ENCODE measurements around the gene ABHD14A.
"Not testable (repeated sequence)": the region's sequence is repeated elsewhere in the genome, so short reads cannot be mapped to it uniquely, and the experiment has no call there.

ABHD14A gene

GRCh38 chr3:51975852-51976549, 1.1 kb downstream of the ABHD14A start:
- DNase-seq, result no peak

GRCh38 chr3:51977446-51978142, 2.7 kb downstream of the ABHD14A start:
- no peak for DNase-seq

- no peak for DNase-seq
These were observed 3.3 kb downstream of the ABHD14A start for GRCh38 chr3:51978143-51978502.

- no peak for DNase-seq
These were observed 5.4 kb downstream of the ABHD14A start for GRCh38 chr3:51980253-51980652.

- peak; percentile 56 for DNase-seq
These were observed 7.5 kb downstream of the ABHD14A start for GRCh38 chr3:51982352-51982837.

GRCh38 chr3:51982838-51983577, 8.1 kb downstream of the ABHD14A start, which contains the start of gene ACY1:
ACY1 (plus strand) TSS chr3:51983535; CDS start chr3:51984065, 530 bp downstream.
- DNase-seq, result peak; percentile 82

- DNase-seq, result no peak
These were observed 8.9 kb downstream of the ABHD14A start for GRCh38 chr3:51983578-51984268.

- no peak for DNase-seq
These were observed 9.4 kb downstream of the ABHD14A start for GRCh38 chr3:51984269-51984647.

GRCh38 chr3:51985063-51985462, 10.2 kb downstream of the ABHD14A start:
- no peak for DNase-seq

- no peak for DNase-seq
These were observed 11.4 kb downstream of the ABHD14A start for GRCh38 chr3:51986010-51986947.

GRCh38 chr3:51987568-51987967, 12.7 kb downstream of the ABHD14A start:
- DNase-seq, result no peak

- no peak for DNase-seq
These were observed 13.7 kb downstream of the ABHD14A start for GRCh38 chr3:51988286-51989146.

GRCh38 chr3:51990501-51990971, 15.7 kb downstream of the ABHD14A start:
- DNase-seq, result not testable (repeated sequence)

- DNase-seq, result no peak
These were observed 17.3 kb downstream of the ABHD14A start for GRCh38 chr3:51992017-51992682.

GRCh38 chr3:51993657-51994056, 18.8 kb downstream of the ABHD14A start:
- not testable (repeated sequence) for DNase-seq

- no peak for DNase-seq
These were observed 19.7 kb downstream of the ABHD14A start for GRCh38 chr3:51994530-51994929.

- DNase-seq, result peak; percentile 96
These were observed 20.7 kb downstream of the ABHD14A start, which contains the start of gene RPL29 for GRCh38 chr3:51995346-51996163. RPL29 (minus strand) TSS chr3:51995895; CDS start chr3:51995461, 434 bp downstream.

GRCh38 chr3:51997172-51997571, 22.3 kb downstream of the ABHD14A start:
- DNase-seq, result no peak
